T-helper 2 cell treated with Interferon-gamma antibody and Interleukin-4, amounts not matched to agents 100 ng/mL and 5 ng/mL, for 36 hours (primary cell): ENCODE data around the gene CTNND2. TPM values are rescaled to one million over a fixed set of nuclear protein-coding genes. Genes with fewer than 3 reads are reported as not detected.
"Not testable (repeated sequence)": the region's sequence is repeated elsewhere in the genome, so short reads cannot be mapped to it uniquely, and the experiment has no call there.

Experiments
- intact Hi-C: fragments of 100-400 bp; cut with micrococcal nuclease; formaldehyde crosslinking; loops from one replicate; pipeline ENCODE4 v1.15.1; 2023
- total RNA-seq: library from RNA; stranded (reverse); gene quantifications from 2 replicates; pipeline ENCODE4 v1.2.3, GENCODE V29; 2022

The CTNND2 gene
- total RNA-seq, 1 donor from 2014 or later: not detected

DNA sequence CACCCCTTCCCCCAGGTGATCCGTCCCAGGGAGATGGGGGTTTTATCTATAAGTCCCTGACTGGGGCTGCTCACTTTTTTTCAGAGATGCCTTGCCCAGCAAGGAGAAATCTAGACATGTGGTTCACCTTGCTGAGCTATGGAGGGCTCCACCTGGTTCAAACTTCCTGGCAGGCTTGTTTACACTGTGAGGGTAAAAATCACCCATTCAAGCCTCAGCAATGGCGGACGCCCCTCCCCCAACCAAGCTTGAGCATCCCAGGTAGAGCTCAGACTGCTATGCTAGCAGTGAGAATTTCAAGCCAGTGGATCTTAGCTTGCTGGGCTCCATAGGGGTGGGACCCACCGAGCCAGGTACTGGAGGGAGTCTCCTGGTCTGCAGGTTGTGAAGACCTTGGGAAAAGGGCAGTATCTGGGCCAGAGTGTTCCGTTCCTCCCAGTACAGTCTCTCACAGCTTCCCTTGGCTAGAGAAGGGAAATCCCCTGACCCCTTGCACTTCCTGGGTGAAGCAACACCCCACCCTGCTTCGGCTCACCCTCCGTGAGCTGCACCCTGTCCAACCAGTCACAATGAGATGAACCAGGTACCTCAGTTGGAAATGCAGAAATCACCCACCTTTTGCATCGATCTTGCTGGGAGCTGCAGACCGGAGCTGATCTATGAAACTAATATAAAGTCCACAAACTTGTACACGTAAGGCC, 231.7 kb downstream of the CTNND2 start:
- intact Hi-C loops: no loop called here

DNA sequence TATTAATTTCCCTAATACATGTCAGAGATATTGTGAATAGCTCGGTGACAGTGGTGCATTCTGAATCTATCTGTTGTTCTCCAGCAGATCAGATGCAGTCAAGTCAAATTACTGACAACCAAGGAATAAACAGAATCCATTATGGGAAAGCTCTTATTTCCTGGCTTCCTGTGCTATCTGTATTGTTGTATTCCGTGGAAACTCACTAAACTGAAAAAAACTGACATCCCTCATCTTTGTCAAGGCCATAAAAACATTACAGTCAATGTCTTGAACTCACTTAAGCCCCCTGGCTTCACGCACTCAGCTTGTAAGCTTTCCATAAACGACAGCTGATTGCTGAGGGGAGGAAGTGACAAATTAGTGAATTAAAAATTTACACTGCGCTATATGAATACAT, 245.9 kb downstream of the CTNND2 start:
- intact Hi-C loops: no loop called here

DNA sequence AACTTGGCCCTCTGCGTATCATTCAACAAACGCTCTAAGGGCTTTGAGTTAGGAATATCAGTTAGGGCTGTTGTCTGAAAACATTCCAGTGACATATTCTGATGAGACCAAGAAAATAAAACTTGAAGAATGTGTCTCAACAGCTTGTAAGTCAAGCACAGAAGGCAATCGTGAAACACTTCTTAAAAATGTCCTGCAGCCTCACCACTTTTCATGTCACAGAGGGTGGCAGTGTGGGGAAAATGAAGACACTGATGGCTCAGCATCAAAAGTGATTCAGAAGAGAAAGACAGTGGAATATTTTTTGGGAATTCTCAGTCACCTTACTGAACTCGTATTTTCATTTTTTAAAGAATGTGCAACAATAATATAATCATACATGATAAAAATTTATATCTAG, 247.3 kb downstream of the CTNND2 start:
- intact Hi-C loops: no loop called here

DNA sequence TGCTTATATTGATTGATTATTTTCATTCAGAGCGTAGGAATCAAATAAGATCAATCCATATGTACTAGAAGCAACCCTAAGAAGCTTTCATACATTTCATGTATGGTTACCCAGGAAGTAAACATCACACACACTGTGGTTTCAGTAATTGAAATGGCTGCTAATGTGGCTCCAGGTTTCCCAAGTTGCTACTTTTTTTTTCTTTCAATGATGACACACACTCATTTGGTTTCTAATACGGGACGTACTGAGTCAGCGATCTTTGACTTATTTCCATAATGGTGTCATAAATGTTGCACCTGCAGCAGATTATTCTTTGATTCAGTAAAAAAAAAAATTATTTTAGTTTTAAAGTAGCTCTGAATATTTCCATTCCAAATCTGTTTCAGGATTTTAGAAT, 248.6 kb downstream of the CTNND2 start:
- intact Hi-C loops: no loop called here

DNA sequence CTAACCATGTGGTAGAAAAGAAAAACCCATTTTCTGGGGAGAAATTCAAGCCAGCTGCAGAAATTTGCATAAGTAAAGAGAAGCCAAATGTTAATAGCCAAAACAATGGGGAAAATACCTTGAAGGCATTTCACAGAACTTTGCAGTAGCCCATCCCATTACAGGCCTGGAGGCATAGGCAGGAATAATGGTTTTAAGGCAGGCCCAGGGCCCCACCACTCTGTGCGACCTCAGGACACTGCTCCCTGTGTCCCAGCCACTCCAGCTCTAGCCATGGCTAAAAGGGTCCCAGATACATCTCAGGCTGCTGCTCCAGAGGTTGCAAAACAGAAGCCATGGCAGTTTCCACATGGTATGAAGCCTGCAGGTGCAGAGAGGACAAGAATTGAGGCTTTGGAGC, 253.3 kb downstream of the CTNND2 start:
- intact Hi-C loops: no loop called here

DNA sequence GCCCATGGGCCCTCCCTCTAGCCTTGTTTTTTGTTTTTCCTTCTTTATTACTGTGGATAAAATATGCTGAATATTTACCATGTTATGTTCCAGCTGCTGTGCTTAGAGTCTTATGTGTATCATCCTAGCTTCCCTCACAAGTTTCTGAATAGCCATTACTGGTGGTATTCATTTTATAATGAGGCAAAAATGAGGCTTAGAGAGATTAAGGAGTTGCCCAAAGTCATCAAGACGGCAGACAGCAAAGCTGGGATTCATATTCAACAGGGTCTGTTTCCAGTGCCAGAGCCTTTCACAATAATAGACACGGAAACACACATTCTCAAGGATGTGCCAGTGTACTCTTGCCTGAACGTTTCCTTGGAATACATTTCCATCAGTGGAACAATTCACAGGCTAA, 258.1 kb downstream of the CTNND2 start:
- intact Hi-C loops: no loop called here

DNA sequence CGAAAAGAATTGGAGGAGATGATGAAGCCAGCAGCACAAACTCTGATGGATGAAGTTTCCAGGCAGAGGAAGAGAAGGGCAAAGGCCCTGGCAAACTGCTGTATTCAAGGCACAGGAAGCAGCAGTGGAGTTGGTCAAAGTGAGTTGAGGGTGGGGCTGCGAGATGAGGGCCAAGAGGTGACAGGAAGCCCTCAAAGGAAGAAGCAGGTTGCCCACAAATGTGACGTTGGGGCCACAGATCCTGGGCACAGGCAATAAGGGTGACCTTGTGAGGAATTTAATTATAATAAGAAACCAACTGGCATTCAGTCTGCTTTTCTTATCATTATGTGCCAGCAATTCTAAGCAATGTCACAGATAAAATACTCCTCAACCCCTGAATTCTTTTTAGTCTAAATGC, 261.8 kb downstream of the CTNND2 start:
- intact Hi-C loops: no loop called here

DNA sequence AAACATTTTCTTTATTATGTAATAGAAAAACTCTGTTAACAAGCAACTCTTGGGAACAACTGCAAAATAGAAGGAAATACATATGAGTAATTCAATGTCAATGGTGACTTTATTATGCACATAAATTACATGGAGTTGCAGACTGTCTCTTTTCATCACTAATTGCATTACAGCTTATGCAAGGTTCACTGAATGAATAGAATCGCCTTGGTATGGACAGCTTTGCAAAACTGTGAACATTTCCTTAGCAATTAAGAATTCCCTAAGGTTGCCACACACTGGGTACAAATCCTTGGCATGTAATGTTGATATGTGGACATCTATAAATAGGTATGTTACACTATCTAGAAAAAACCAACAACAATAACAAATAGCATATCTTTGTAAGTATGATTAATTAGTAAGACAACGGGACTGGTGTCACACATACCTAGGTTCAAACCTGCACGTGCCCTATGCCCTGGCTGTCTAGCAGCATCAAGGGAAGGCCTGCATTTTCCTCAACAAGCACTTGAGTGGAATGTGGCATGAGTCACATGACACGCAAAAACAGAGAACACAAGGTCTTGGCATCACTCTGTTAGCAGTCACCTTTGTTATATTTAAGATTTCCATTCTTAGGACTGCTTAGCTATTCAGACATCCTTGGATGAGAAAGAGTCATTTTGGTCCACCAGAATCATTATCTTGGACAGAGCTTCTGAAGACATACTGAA, 263.9 kb downstream of the CTNND2 start:
- intact Hi-C loops: no loop called here

DNA sequence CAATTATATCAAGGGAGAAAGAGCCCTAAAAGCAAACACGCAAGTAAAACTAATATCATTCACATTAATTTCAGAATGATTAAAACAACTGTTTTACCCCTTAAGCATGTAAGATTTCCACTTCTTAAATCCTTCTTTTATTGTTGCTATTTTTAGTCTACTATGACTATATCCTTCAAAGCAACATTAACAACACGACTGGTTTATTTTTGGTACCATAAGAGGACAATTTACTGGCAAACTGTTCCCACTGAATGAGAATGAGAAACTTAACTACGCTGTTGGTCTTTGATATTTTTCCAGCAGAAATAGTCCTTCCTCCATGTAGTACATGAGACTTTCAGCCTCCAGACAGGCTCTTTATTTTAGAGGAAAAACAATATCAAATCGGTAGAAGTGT, 281.5 kb downstream of the CTNND2 start:
- intact Hi-C loops: no loop called here

DNA sequence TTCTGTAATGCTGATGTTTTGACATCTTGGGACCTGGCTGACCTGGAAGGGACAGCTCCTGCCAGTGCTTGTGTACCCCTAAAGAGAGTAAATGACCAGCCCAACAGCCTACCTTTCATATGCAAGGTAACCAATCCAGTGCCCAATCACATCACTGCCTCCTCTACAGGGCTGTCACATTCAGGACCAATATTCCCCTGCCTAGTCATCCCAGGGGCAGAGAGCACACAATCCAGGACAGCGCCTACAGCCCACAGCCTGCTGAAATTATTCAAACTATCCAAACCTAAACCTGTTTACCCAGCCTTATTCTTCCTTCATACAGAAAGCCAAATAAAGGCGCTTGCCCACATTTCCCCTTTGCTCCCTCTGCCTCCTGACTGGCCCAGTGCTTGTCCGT, 284.1 kb downstream of the CTNND2 start:
- intact Hi-C loops: no loop called here

DNA sequence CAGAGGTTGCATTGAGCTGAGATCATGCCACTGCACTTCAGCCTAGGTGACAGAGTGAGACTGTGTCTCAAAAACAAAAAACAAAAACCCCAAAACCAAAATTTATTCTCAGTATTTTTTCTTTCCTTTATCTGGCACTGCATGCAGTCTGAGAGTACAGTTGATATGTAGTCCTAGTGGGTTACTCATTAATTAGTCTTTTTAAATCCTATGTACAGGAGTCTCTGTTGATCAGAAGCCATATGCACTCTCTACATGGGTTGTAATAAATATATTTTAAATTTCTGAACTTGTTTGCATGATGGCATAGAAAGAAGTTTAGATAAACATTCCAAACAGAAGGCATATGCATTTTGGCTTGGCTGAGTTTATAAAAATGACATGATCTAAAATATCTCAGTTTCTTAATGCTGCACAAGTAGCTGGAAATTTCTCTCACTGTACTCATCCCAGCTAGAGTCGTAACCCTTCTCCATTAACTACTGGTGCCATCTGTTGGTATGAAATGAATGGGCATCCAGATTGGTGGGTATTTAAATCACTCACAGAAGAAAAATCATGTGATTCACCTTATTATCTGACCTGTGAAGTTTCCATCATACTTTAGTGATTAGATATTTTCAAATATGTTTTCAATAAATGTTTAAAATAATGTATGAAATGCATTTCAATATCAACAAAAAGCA, 284.8 kb downstream of the CTNND2 start:
- intact Hi-C loops: no loop called here

DNA sequence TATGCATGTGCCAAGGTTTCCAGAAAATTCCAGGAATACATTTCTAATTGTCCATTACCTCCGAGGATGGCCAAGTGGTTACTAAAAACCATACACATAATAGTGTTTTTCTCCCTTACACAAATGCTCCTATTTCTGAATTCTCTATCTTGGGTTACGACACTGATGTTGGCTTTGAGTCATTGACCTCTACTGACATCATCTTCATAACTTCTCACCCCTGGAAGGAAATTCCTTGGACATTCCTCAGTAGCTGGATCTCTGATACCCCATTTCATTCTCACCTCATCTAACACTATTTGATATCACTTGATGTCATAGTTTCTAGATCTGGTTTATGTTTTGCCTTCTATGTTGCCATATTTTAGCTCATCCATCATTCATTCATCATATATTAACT, 287.2 kb downstream of the CTNND2 start:
- intact Hi-C loops: no loop called here

DNA sequence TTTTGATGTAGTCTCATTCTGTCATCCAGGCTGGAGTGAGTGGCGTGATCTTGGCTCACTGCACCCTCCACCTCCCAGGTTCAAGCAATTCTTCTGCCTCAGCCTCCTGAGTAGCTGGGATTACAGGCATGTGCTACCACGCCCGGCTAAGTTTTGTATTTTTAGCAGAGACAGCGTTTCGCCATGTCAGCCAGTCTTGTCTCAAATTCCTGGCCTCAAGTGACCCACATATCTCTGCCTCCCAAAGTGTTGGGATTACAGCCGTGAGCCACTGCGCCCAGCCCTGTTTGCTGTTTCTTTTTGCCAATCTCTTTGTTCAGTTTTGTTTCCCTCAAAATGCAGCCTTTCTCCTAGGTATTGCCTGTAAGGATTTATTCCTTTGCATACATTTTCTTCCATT, 287.6 kb downstream of the CTNND2 start:
- intact Hi-C loops: not testable (repeated sequence)

DNA sequence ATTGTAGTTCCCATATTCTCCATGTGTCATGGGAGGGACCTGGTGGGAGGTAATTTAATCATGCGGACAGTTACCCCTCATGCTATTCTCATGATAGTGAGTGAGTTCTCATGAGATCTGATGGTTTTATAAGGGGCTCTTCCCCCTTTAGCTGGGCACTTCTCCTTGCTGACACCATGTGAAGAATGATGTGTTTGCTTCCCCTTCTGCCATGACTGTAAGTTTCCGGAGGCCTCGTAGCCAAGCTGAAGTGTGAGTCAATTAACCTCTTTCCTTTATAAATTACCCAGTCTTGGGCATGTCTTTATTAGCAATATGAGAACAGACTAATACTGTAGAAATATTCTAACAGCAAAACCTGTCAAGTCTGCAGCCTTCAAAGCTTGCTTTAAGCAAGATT, 293.2 kb downstream of the CTNND2 start:
- intact Hi-C loops: no loop called here

DNA sequence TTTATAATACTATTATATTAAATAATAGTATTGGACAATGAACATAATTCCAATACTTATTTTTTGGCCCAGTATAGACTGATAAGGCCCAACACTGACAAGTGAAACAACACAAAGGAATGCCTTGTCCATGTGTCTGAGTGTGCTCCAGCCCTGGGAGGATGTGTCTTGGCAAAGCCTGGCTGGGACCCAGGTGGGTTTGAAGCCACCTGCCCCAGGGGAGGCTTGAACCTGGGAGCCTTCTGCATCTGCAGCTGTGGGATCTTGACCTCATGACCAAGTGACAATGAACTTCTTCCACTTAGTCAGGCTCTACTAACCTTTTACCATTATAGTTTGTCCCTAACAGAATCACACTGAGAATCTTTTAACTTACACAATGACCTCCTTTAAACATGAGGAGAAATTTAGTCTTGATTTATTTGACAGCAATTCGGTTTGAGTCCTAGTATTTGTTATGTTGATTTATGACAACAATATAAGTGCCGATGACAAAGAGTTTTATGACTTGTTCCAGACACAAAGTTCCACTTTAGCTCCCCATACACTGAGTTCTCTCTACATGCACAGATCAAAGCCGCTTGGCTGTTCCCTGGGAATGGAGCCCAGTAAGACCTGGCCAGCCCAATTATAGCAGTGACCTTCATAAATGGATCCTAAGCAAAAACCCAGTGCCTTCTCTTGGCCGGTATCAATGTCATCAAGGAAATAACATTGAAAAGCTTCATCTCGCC, 294.5 kb downstream of the CTNND2 start:
- intact Hi-C loops: no loop called here

DNA sequence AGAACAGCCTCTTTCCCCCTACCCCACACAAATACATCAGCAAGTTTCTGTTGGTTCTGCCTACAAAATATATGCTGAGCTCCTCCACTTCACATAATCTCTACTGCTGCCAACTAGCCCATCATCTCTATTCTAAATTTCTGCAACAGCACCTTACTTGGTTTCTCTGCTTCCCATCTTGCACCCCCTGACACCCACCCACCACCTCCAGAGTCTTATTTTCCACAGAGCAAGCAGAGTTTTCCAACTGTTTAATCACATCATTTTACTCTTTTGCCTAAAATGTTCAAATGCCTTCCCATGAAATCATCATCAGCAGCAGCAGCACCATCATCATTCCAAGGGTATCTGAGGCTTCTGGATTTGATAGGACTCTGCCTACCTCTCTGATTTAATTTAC, 295.7 kb downstream of the CTNND2 start:
- intact Hi-C loops: no loop called here

DNA sequence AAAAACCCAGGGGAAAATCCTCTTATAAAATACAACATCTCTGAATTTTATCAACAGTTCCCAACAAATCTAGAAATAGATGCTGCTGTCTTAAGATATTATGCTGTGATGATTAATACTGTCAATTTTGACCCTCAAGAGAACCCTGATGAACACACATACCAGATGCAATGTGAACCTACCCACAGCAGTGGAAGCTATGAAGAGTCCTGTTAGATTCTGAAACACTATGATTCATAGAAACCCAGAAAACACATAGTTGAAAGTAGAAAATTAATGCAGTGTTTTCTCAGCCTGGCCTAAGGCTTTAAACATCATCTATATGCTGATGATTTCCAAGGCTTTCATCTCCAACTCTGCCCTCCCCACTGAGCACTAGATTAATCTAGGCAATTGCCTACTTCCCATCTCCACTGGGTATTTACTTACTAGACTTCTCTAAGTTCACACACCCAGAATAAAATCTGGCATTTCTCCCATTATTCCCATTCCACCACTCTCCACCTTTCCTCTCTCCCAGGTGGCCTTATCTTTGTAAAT, 296.2 kb downstream of the CTNND2 start:
- intact Hi-C loops: no loop called here

DNA sequence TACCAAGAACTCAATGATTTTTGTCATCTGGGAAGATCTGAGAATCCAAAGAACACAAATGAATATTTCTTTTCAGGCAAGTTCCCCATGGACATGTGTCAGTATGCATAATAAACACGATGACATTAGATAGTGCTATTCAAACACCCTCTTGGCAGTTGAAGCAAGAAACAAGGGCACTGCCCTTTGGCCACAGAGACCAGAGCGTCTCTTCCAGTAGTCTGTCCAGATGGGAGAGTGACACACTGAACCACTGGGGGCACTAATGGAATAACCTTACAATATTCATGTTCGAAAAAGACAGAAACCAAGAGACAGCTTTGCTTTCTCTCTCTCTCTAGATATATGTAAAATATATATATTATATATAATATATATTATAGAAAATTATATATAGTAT, 301.9 kb downstream of the CTNND2 start:
- intact Hi-C loops: no loop called here

DNA sequence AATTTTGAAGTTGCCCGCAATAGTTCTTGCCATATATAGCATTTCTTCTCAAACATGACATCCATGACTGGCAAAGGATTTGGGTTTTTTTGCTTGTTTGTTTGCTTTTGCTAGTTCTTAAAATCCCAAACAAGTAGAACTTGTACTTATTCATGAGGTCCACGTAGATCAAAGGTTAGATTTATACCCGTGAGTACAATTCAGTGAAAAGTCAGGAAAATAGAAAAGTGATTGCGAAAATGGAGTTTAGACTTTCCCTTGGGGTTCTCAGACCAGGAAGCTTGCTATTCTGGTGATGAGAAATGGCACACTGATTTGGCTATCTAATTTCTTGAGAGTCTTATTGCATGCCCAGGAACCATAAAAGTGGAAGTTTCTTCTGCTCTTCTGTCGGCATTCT, 304.7 kb downstream of the CTNND2 start:
- intact Hi-C loops: no loop called here

DNA sequence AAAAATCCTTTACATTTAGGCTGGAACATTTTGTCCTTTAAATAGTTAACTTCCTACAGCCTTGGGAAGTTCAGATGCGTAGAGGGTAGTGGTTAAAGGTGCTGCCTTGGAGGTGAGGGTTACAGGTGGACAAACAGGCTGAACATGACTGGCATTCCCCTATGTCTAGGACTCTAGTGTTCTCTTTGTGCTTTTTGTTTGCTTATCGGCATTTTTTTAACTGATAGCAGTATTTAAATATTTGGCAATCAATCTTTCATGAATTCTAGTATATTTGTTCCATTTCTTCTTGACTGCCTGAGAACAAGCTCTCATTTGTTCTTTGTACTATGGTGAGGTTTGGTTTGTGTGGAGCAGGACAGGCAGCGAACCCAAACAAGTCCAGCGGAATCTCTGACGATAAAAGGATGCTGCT, 307.6 kb downstream of the CTNND2 start:
- intact Hi-C loops: no loop called here

DNA sequence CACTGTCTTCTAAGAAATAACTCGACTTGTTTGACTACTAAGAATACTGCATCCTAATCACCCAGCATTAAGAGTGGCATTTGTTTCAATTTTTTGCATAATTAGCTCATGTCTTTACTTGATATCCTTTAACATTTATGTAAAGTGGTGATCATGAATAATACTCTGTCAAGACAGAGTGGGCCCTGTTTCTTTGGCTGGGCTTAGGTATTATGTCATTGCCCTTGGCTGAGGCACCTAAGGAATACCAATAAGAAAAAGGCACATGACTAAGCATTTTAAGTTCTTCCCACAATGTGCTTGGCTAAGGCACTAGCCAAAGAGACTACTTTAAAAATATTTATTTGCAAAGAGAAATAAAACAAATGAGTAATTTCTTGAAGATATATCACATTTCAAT, 308.1 kb downstream of the CTNND2 start:
- intact Hi-C loops: no loop called here

DNA sequence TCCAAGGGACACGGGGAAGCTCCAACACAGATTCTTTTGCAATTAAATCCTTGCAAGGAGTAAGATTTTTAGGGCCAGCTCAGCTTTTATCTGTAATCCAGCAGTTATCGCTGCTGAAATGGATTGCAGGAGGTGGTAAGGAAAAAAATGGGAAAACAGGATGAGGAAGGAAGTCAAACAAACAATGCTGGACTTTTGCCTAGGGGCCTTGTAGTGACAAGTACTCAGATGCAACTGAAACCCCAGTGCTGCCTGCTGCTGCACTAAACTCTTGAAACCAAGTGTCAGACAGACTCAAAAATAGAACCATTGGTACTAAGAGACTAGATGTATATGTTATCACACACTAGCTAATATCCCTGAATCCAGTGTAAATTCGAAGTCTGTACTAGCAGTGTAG, 309.2 kb downstream of the CTNND2 start:
- intact Hi-C loops: no loop called here
